ENCODE results near the gene SORCS2. TPM values are rescaled to one million over a fixed set of nuclear protein-coding genes. Genes with fewer than 3 reads are reported as not detected.

Gene SORCS2
- total and polyA plus RNA-seq, 2 of the 8 experiments (the other 6 are each of a cell fraction or from before 2014, with no cell fraction given), result 0.36 to 1.8 TPM

DNA sequence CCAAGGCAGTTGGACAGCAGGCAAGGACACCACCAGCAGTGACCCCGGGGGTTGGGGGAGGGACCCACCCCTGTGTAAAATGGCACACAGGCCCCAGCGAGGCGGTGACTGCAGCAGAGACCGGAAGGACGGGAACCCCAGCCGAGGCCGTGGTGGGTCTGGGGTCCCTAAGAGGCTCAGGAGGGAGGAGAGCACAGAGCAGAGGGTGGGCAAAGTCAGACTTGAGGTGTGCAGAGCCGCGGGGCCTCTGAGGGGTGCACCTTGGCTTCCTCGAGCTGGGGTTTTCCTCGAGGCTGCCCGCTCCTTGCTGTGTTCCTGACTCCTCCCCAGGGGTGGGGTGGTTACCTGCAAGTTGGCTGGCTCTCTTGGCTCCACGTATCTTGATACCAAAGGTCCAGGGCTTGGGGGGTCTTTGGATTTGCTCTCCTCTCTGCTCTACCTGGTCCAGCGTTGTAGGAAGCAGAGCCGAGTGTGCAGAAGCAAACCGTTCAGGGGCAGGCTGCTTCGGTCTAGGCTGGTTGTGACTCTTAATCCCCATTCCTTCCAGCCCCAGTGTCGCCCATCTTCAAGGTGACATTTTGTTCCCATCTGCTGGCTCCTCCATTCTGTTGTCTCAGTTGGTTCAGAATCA is 37.9 kb upstream of the SORCS2 start (continued):
- TF ChIP-seq RFX5 (IDR thresholded peaks at IDR 0.05; ENCODE audit: borderline replicate concordance, low read depth, low read length) (no peak), SP4 (IDR thresholded peaks at IDR 0.05; ENCODE audit: low read length) (no peak), ZNF274 (IDR thresholded peaks at IDR 0.05; ENCODE audit: borderline replicate concordance, extremely low read depth, low read length) (no peak)
- TF ChIP-seq, protein P1, sequence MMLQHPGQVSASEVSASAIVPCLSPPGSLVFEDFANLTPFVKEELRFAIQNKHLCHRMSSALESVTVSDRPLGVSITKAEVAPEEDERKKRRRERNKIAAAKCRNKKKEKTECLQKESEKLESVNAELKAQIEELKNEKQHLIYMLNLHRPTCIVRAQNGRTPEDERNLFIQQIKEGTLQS (IDR thresholded peaks at IDR 0.05; ENCODE audit: insufficient read depth, low read depth, low read length), result no peak
